ENCODE data around the gene ARHGAP23.

Gene ARHGAP23

DNA sequence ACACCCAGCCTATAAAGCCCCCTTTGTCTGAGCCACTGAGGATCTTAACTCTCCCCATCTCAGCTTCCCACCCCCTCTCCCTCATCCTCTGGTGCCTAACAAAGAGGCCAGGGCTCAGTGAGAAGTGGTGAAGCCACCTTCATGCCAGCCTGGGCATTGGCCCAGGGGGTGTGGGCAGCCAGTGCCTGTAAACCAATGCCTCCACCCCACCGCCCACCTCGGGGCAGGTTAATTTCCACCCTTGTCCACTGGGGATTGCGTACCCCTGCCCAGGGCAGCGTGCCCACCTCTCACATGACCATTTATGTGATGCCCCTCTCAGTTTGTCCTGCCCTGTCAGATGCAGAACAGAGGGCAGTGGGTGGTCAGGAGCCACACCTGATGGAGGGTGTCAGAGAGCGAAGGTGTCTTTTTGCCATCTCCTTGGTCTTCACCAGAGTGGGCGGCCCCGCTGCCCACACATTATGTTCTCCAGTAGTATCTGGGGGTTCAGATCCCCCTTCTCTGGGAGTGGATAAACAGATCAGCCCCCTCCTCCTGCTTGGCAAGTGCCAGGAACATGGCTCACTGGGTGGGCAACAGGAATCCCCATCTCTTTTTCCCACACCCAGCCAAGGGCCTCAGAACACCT is 10.1 kb upstream of the ARHGAP23 start:
- peaks cover 25% of the 10 kb centered on the region for H3K27me3 ChIP-seq (ENCODE audit: insufficient read depth, poor library complexity, severe bottlenecking)
- DNase-seq (ENCODE audit: low spot score) (no peak), ATAC-seq (ENCODE audit: low read depth) (no peak)
- no peak overlapping the region for H3K27ac ChIP-seq (ENCODE audit: poor library complexity, severe bottlenecking)
- no peaks in the 10 kb centered on the region for H3K9me3 ChIP-seq (ENCODE audit: severe bottlenecking)
- H3K4me1 ChIP-seq (ENCODE audit: insufficient read depth, poor library complexity, severe bottlenecking) = peaks cover 12% of the 10 kb centered on the region
- H3K36me3 ChIP-seq (ENCODE audit: low read depth) = no peaks in the 10 kb centered on the region
- TF ChIP-seq, protein P1, sequence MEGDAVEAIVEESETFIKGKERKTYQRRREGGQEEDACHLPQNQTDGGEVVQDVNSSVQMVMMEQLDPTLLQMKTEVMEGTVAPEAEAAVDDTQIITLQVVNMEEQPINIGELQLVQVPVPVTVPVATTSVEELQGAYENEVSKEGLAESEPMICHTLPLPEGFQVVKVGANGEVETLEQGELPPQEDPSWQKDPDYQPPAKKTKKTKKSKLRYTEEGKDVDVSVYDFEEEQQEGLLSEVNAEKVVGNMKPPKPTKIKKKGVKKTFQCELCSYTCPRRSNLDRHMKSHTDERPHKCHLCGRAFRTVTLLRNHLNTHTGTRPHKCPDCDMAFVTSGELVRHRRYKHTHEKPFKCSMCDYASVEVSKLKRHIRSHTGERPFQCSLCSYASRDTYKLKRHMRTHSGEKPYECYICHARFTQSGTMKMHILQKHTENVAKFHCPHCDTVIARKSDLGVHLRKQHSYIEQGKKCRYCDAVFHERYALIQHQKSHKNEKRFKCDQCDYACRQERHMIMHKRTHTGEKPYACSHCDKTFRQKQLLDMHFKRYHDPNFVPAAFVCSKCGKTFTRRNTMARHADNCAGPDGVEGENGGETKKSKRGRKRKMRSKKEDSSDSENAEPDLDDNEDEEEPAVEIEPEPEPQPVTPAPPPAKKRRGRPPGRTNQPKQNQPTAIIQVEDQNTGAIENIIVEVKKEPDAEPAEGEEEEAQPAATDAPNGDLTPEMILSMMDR (IDR thresholded peaks at IDR 0.05; ENCODE audit: poor library complexity, severe bottlenecking) = no peak
- no peak overlapping the region for H3K4me3 ChIP-seq (ENCODE audit: severe bottlenecking)

DNA sequence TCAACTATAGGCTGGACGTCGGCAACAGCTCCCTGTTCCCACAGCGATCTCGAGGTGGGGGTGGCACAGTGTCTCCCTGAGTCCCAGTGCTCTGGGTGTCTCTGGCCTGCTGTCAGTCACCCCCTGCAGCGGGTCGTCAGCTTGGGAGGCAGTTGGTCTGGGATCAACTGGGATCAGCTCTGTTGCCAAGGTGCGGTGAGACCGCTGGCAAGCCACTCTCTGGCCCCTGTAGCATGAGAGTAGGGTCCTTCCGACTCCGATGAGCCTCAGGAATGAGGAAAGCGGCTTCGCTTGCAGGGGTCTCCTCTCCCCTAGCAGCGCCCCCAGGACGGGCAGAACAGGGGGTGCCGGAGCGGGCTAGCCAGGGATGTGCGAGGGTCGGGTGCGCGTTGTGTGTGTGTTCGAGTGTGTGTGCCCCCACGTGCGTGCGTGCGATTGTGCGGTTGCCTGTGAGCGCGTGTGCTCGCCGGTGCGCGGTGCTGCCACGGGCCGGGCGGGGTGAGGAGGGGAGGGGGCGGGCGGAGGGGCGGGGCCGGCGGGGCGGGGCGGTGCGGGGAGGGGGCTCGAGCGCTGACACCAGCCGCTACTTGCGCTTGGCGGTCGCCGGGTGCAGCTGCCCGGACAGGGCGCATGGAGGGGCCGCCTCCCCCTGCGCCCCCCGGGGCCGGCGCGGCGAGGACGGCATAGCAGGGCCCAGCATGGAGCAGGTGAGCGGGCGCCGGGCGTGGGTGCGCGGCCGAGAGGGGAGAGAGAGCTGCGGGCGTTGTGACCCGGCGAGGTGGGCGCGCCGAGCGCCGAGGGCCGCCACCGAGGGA is 9.4 kb upstream of the ARHGAP23 start:
- TF ChIP-seq, protein P1 (IDR thresholded peaks at IDR 0.05; ENCODE audit: poor library complexity, severe bottlenecking) = no peak
- DNase-seq (ENCODE audit: low spot score) (no peak), ATAC-seq (ENCODE audit: low read depth) (no peak)
- Histone ChIP-seq H3K27ac (ENCODE audit: poor library complexity, severe bottlenecking) (no peak overlapping the region), H3K27me3 (ENCODE audit: insufficient read depth, poor library complexity, severe bottlenecking) (peaks cover 25% of the 10 kb centered on the region), H3K4me3 (ENCODE audit: severe bottlenecking) (no peak overlapping the region), H3K9me3 (ENCODE audit: severe bottlenecking) (no peaks in the 10 kb centered on the region), H3K4me1 (ENCODE audit: insufficient read depth, poor library complexity, severe bottlenecking) (peaks cover 12% of the 10 kb centered on the region), H3K36me3 (ENCODE audit: low read depth) (no peaks in the 10 kb centered on the region)

- ATAC-seq (ENCODE audit: low read depth) = no peak
- Histone ChIP-seq H3K36me3 (ENCODE audit: low read depth) (no peaks in the 10 kb centered on the region), H3K9me3 (ENCODE audit: severe bottlenecking) (no peaks in the 10 kb centered on the region), H3K4me3 (ENCODE audit: severe bottlenecking) (no peak overlapping the region), H3K4me1 (ENCODE audit: insufficient read depth, poor library complexity, severe bottlenecking) (peaks cover 12% of the 10 kb centered on the region), H3K27ac (ENCODE audit: poor library complexity, severe bottlenecking) (no peak overlapping the region), H3K27me3 (ENCODE audit: insufficient read depth, poor library complexity, severe bottlenecking) (peaks cover 25% of the 10 kb centered on the region)
- TF ChIP-seq, protein P1 (IDR thresholded peaks at IDR 0.05; ENCODE audit: poor library complexity, severe bottlenecking) = no peak
- no peak for DNase-seq (ENCODE audit: low spot score)
Measured at GRCh38 chr17:38419508-38419981, 8.7 kb upstream of the ARHGAP23 start.

DNA sequence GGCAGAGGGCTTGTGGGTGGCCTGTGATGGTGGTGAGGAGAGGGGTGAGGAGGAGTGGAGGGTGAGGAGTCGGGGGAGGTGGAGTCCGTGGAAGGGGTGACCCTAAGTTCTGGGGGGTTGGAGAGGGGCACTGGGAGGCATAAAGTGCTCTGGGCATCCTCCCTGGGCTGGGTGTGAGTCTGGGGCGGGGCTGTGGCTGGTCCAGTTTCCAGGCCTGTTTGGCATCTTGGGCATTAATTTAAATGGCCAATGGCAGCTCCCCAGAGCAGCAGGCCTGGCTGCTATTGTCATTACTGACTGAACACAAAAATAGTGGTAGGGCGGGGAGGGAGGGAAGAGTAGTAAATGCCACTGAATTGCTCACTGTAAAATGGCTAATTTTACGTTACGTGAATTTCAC is 7.7 kb upstream of the ARHGAP23 start:
- H3K27ac ChIP-seq (ENCODE audit: poor library complexity, severe bottlenecking) = no peak overlapping the region
- DNase-seq (ENCODE audit: low spot score) (no peak), ATAC-seq (ENCODE audit: low read depth) (no peak)
- no peaks in the 10 kb centered on the region for H3K9me3 ChIP-seq (ENCODE audit: severe bottlenecking)
- TF ChIP-seq, protein P1 (IDR thresholded peaks at IDR 0.05; ENCODE audit: poor library complexity, severe bottlenecking) = no peak
- H3K4me1 ChIP-seq (ENCODE audit: insufficient read depth, poor library complexity, severe bottlenecking) = peaks cover 4% of the 10 kb centered on the region
- H3K27me3 ChIP-seq (ENCODE audit: insufficient read depth, poor library complexity, severe bottlenecking) = peaks cover 25% of the 10 kb centered on the region
- no peaks in the 10 kb centered on the region for H3K36me3 ChIP-seq (ENCODE audit: low read depth)
- no peak overlapping the region for H3K4me3 ChIP-seq (ENCODE audit: severe bottlenecking)
